PC-3 (cell line): ENCODE results near the gene RHOBTB1.

Source experiments
- CTCF ChIP-seq: fragments of 300-600 bp; sonication (generic); conservative IDR thresholded peaks from 2 replicates; pipeline ENCODE4 v1.5.1; 2017; ENCODE audit warnings: antibody characterized with exemption, low read depth, mild to moderate bottlenecking, low read length
- EZH2 ChIP-seq: fragments of 300-600 bp; sonication (generic); IDR thresholded peaks from one replicate; pipeline ENCODE4 v1.6.1; 2017; ENCODE audit warnings: antibody characterized with exemption, mild to moderate bottlenecking, low read length; ENCODE audit not compliant: unreplicated experiment

GRCh38 chr10:60985951-60986350, 42.0 kb upstream of the RHOBTB1 start:
- TF ChIP-seq CTCF (no peak), EZH2 (no peak)
